Raji (cell line): ENCODE results near the gene DNAH17.

Source experiments
- POLR2A ChIP-seq: IDR thresholded peaks from 2 replicates; pipeline ENCODE4 v1.6.1; 2011; ENCODE audit warnings: low read depth, low read length, control low read depth; ENCODE audit not compliant: insufficient read depth

The DNAH17 gene

GRCh38 chr17:78566947-78567346, 10.2 kb downstream of the DNAH17 start:
- TF ChIP-seq POLR2A: no peak

- TF ChIP-seq POLR2A: no peak
Observed at GRCh38 chr17:78563189-78564145, 13.7 kb downstream of the DNAH17 start.

- TF ChIP-seq POLR2A: no peak
Observed at GRCh38 chr17:78562734-78563133, 14.5 kb downstream of the DNAH17 start.

- TF ChIP-seq POLR2A: no peak
Observed at GRCh38 chr17:78561166-78561565, 16.0 kb downstream of the DNAH17 start.

- TF ChIP-seq POLR2A: no peak
Observed at GRCh38 chr17:78560731-78561130, 16.5 kb downstream of the DNAH17 start.

GRCh38 chr17:78559749-78560368, 17.3 kb downstream of the DNAH17 start:
- no peak for TF ChIP-seq POLR2A

GRCh38 chr17:78558989-78559388, 18.2 kb downstream of the DNAH17 start:
- no peak for TF ChIP-seq POLR2A

GRCh38 chr17:78558181-78558850, 18.9 kb downstream of the DNAH17 start:
- TF ChIP-seq POLR2A: no peak

- TF ChIP-seq POLR2A: no peak
Observed at GRCh38 chr17:78557598-78558039, 19.6 kb downstream of the DNAH17 start.

GRCh38 chr17:78556812-78557211, 20.4 kb downstream of the DNAH17 start:
- TF ChIP-seq POLR2A: no peak

GRCh38 chr17:78555746-78556401, 21.3 kb downstream of the DNAH17 start:
- no peak for TF ChIP-seq POLR2A

- no peak for TF ChIP-seq POLR2A
Observed at GRCh38 chr17:78550464-78550863, 26.7 kb downstream of the DNAH17 start.

GRCh38 chr17:78548725-78549124, 28.5 kb downstream of the DNAH17 start:
- no peak for TF ChIP-seq POLR2A

- TF ChIP-seq POLR2A: no peak
Observed at GRCh38 chr17:78547035-78547434, 30.2 kb downstream of the DNAH17 start.

- TF ChIP-seq POLR2A: no peak
Observed at GRCh38 chr17:78546476-78546875, 30.7 kb downstream of the DNAH17 start.
